Esophagus (tissue), 2 donors: ENCODE results near the gene SNUPN. TPM values are rescaled to one million over a fixed set of nuclear protein-coding genes. Genes with fewer than 3 reads are reported as not detected.

ENCODE experiments used
- H3K27ac ChIP-seq, 2 donors: one replicate each; pipeline ENCODE4 v1.5.1; 2013; ENCODE audit warnings: low read depth in 2 of 2, mild to moderate bottlenecking in 2 of 2, inconsistent platforms in 1 of 2, low read length in 1 of 2, moderate library complexity in 1 of 2
- H3K27me3 ChIP-seq, 2 donors: one replicate each; pipeline ENCODE4 v1.6.1; 2013; ENCODE audit warnings: low read length in 2 of 2, control low read depth in 1 of 2, mild to moderate bottlenecking in 1 of 2; ENCODE audit not compliant: insufficient read depth in 2 of 2, control insufficient read depth in 1 of 2
- H3K36me3 ChIP-seq, 2 donors: one replicate each; pipeline ENCODE4 v1.6.1; 2013; ENCODE audit warnings: low read length in 1 of 2; ENCODE audit not compliant: control insufficient read depth in 2 of 2, insufficient read depth in 2 of 2
- H3K4me1 ChIP-seq, 2 donors: one replicate each; pipeline ENCODE4 v1.6.1; 2013; ENCODE audit warnings: low read length in 1 of 2; ENCODE audit not compliant: control insufficient read depth in 2 of 2, insufficient read depth in 2 of 2
- H3K4me3 ChIP-seq, 2 donors: one replicate each; pipeline ENCODE4 v1.5.1; 2013; ENCODE audit warnings: low read length in 2 of 2, mild to moderate bottlenecking in 2 of 2, low read depth in 1 of 2, moderate library complexity in 1 of 2
- H3K9me3 ChIP-seq, 2 donors: one replicate each; pipeline ENCODE4 v1.6.1; 2013; ENCODE audit warnings: mild to moderate bottlenecking in 2 of 2, low read depth in 1 of 2, low read length in 1 of 2, moderate library complexity in 1 of 2; ENCODE audit not compliant: control insufficient read depth in 2 of 2, insufficient read depth in 1 of 2
- WGBS, 2 donors: extraction: QIAGEN DNeasy Blood & Tissue Kit; methylation state at CpG; one replicate each; pipeline ENCODE4 v1.1.7; 2013; 5-methylcytosine and 5-hydroxymethylcytosine counted together
- polyA plus RNA-seq, 2 donors: library from polyadenylated mRNA; stranded (reverse); fragments of 200-250 nt; gene quantifications; one replicate each; pipeline ENCODE4 v1.2.3, GENCODE V29; 2013
- donor health status: healthy with polysubstance abuse.
- donor health status: Bipolar disorder and iron deficiency.

Gene SNUPN
- polyA plus RNA-seq = 10 to 100 TPM in 1 of 2 donors, 1 to 10 TPM in 1; 9.6 to 11.1 TPM

- H3K9me3 ChIP-seq = no peaks in the 10 kb centered on the region
- H3K27me3 ChIP-seq = no peaks in the 10 kb centered on the region
- peaks cover 0 to 3% of the 10 kb centered on the region in 2 donors for H3K4me1 ChIP-seq
- 1 to 2% methylated on average over 40 to 47 of the region's 47 CpGs for WGBS, 2 donors
- H3K36me3 ChIP-seq = peaks cover 0 to under 1% of the 10 kb centered on the region in 2 donors
- peak within 1 kb of the TSS; percentile 97 for H3K27ac ChIP-seq
- peak within 1 kb of the TSS; percentile 79 to 94 for H3K4me3 ChIP-seq
Measured at GRCh38 chr15:75625542-75626347, at the start of gene SNUPN. Gene SNUPN, minus strand, starts transcription at chr15:75625725. Its CDS starts 4,674 bp downstream, at chr15:75621051.

DNA sequence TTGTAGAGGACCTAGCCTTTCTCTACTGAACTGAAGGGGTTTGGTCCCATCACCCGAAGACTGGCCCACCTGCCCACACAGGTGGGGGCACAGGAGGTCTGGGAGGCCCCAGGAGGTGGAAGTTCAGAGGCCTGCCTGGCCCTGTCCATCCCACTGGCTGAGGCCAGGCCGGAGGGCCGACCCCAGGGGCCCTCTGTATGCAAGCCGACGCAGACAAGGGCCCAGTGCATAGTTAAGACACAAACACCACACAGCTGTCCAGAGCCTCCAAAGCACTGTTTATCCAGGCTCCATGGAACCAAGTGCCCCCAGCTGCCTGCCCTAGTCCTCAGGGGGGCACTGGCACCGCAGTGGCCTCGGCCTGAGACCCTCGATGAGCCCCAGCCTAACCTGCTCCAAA lies 48.8 kb upstream of the SNUPN start:
- Histone ChIP-seq H3K36me3 (peaks cover 0 to 5% of the 10 kb centered on the region in 2 donors), H3K27me3 (no peaks in the 10 kb centered on the region), H3K9me3 (no peaks in the 10 kb centered on the region), H3K27ac (no peak overlapping the region), H3K4me3 (no peak overlapping the region), H3K4me1 (peaks cover 0 to 21% of the 10 kb centered on the region in 2 donors)
- 79 to 92% methylated on average over 8 of the region's 8 CpGs for WGBS, 2 donors

- H3K27me3 ChIP-seq = no peaks in the 10 kb centered on the region
- peaks cover 0 to 22% of the 10 kb centered on the region in 2 donors for H3K4me1 ChIP-seq
- H3K36me3 ChIP-seq = peaks cover 0 to 5% of the 10 kb centered on the region in 2 donors
- H3K4me3 ChIP-seq = no peak overlapping the region
- peak overlapping the region; percentile 45 to 48 for H3K27ac ChIP-seq
- H3K9me3 ChIP-seq = no peaks in the 10 kb centered on the region
- 67 to 74% methylated on average over 10 of the region's 10 CpGs for WGBS, 2 donors
Measured at GRCh38 chr15:75673426-75674235, 48.1 kb upstream of the SNUPN start.

- Histone ChIP-seq H3K36me3 (peaks cover 0 to 5% of the 10 kb centered on the region in 2 donors), H3K9me3 (no peaks in the 10 kb centered on the region), H3K4me1 (peaks cover 0 to 22% of the 10 kb centered on the region in 2 donors), H3K27me3 (no peaks in the 10 kb centered on the region), H3K4me3 (no peak overlapping the region), H3K27ac (peak overlapping the region; percentile 45 to 48)
- 44 to 51% methylated on average over 14 of the region's 14 CpGs for WGBS, 2 donors
Measured at GRCh38 chr15:75672646-75673425, 47.3 kb upstream of the SNUPN start.

DNA sequence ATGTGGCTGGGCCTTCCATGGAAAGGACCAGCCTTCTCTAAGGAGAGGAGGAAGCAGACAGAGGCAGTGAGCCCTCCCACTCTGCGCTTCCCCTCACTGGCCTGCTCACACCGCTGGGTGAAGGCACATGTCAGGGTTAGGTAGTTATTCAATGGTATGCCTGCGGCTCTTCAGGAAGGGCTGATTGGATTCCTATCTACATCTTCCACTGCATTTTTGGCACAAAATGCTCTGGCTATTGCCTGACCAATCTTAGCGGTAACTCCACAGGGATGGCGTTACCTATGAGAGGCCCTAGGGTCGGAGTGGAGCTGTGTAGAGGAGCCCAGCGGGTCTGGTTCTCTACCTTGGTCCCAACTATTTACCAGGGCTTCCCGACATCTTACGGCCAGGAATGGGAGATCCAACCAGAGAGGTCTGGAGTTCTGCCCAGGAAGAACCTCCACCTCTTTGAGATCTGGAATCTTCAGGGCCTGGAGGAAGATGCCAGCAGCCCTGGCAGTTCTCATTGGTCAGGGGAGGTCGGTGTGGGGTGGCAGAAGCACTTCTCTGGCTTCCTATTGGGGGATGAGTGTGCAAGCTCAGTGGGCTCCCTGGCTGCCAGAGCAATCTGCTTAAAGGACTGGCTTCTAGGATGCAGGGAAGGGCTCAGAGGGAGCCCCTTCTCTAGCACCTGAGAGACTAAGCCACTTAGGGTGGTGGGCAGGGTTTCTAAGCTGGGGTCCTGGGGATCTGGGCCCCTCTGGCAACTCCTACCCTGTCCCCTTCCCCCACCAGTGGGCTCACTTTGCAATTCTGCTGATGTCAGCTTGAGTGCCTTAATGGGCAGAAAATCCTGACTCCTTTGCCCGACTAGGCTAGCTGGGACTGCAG lies 46.4 kb upstream of the SNUPN start:
- Histone ChIP-seq H3K4me3 (no peak overlapping the region), H3K9me3 (no peaks in the 10 kb centered on the region), H3K4me1 (peaks cover 0 to 30% of the 10 kb centered on the region in 2 donors), H3K27ac (peak overlapping the region in 1 of 2 donors; percentile 2), H3K36me3 (peaks cover 0 to 5% of the 10 kb centered on the region in 2 donors), H3K27me3 (no peaks in the 10 kb centered on the region)
- 75 to 79% methylated on average over 11 of the region's 11 CpGs for WGBS, 2 donors

- WGBS, 2 donors = 67 to 70% methylated on average over 6 of the region's 6 CpGs
- H3K27ac ChIP-seq = peak overlapping the region in 1 of 2 donors; percentile 93
- no peaks in the 10 kb centered on the region for H3K27me3 ChIP-seq
- H3K4me1 ChIP-seq = peaks cover 0 to 31% of the 10 kb centered on the region in 2 donors
- no peak overlapping the region for H3K4me3 ChIP-seq
- no peaks in the 10 kb centered on the region for H3K36me3 ChIP-seq
- H3K9me3 ChIP-seq = no peaks in the 10 kb centered on the region
Measured at GRCh38 chr15:75669879-75670212, 44.3 kb upstream of the SNUPN start.

DNA sequence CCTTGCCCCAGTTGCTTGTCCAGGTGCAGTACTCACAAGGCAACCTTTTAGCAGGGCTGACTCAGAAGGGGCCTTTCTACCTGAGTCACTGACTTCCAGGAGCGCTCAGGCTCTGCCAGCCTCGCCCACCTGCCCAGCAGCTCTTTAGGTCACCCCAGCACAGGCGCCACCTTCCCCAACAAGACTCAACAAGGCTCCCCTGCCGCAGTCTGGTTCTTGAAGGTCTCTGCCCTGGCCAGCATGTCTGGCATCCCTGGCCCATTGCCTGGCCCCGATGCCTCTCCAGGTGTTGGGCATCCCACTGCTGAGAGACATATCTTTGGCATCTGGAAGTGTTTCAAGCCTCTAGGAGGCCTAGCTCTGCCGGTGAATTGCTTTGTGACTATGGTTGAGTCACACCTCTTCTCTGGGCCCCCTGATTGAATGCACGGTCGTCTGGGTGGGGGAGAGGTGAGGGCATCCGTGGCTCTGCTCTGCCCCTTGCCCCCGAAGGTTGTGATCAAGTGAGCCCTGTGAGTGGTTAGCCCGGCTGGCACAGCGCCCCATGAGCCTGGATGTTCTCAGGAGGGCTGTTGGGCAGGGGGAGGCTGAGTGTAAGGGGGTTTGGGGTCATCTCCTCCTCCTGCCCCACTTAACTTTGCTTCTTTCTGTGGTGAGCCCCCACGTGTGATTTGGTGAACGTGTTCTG lies 43.8 kb upstream of the SNUPN start:
- WGBS, 2 donors = 49 to 60% methylated on average over 14 of the region's 14 CpGs
- Histone ChIP-seq H3K27me3 (no peaks in the 10 kb centered on the region), H3K9me3 (no peaks in the 10 kb centered on the region), H3K4me3 (no peak overlapping the region), H3K4me1 (peaks cover 0 to 36% of the 10 kb centered on the region in 2 donors), H3K36me3 (no peaks in the 10 kb centered on the region), H3K27ac (peak overlapping the region; percentile 85 to 93)

DNA sequence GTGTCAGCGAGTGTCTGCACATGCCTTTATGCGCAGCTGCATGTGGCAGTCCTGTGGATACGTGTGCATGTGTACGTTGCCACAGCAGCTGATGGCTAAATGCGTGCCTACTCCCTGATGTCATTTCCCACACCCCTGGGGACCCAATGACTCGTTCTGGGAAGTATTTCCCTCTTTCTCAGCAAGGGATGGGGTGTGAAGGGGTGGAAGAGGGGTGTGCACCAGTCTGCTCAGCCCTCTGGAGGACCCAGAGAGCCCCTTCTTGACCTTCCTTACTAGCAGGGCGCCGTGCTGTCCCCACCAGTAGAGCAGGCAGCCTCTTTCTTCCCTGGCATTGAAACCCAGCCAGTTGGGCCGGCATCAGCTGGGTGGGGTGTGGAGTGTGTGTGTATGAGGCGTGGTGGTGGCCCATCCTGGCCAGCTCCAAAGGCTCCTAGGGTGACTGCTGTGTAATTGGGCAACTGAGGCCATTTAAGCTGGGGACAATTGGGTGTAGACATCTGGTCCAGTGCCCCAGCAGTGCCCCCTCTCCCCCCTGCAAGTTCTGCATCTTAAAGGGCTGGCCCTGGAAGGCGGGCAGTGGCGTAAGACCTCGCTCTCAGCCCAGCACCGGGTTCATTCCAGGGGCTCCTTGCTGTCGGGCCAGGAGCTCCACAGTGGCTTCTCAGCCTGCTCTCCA lies 41.4 kb upstream of the SNUPN start:
- H3K9me3 ChIP-seq = no peaks in the 10 kb centered on the region
- peaks cover 0 to 38% of the 10 kb centered on the region in 2 donors for H3K4me1 ChIP-seq
- H3K27me3 ChIP-seq = no peaks in the 10 kb centered on the region
- WGBS, 2 donors = 41 to 51% methylated on average over 15 of the region's 15 CpGs
- no peak overlapping the region for H3K4me3 ChIP-seq
- H3K27ac ChIP-seq = peak overlapping the region; percentile 86 to 98
- peaks cover 0 to 3% of the 10 kb centered on the region in 2 donors for H3K36me3 ChIP-seq
